Heart left ventricle (tissue), 13 donors: ENCODE results near the gene ROR1.

Source experiments
- POLR2A ChIP-seq, 2 donors: fragments of 450-650 bp; IDR thresholded peaks; one replicate each; pipeline ENCODE4 v1.6.1; 2017; ENCODE audit warnings: antibody characterized with exemption in 2 of 2, mild to moderate bottlenecking in 2 of 2, moderate library complexity in 2 of 2
- TF ChIP-seq, protein P1 (sequence below), 12 donors: fragments of 200-600 bp; sonication (generic) in 4 of 12; IDR thresholded peaks; one replicate each; pipeline versions ENCODE4 v1.5.0 to v1.8.0; 2018 to 2022; ENCODE audit warnings: antibody characterized with exemption in 12 of 12, mild to moderate bottlenecking in 5 of 12
- donor health status: ischemic (EF 13 %, LVEDD 7.1; RV severe dilation, severe dysfunction).
- donor health status: DM: no; HTN: yes; CAD: no.
- donor health status: DM: no; HTN: no; CAD: no.
- donor health status: ischemic (EF 25% LVEDD 6.9; RV normal size, moderate dysfunction).
- donor health status: ischemic (EF 25% LVEDD 5.7; RV mildly dilated, moderate dysfunction).
- donor health status: ischemic (EF 35%, LVEDD 5.7; RV mildly dilated, moderate dysfunction).
- donor health status: nonischemic (EF 11% LVEDD 7.7; RV severe dilation, severe dysfunction).
- donor health status: DM: yes; HTN: yes; CAD: no.
- donor health status: PGD.
- donor health status: ischemic (EF 29% LVEDD 5.4; RV normal size, mild dysfunction).
- donor health status: nonischemic (EF 23%, LVEDD 6.1; RV moderate dilation, normal function).

DNA sequence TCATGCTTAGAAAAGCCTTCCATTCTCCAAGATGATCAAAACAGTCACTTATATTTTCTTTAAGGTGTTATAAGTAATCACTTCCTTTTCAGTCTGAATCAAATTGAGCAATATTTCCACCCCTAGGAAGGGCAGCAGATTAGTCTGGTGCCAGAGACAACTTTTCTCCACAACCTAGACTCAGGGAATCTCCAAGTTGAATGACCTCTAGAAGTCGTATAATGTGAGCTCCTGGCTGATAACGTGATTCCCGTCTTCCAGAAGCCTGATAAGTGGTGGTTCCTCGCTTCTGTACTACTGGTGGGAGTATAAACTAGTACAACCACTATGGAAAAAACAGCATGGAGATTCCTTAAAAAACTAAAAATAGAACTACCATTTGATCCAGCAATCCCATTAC, 251.2 kb downstream of the ROR1 start:
- TF ChIP-seq, protein P1, sequence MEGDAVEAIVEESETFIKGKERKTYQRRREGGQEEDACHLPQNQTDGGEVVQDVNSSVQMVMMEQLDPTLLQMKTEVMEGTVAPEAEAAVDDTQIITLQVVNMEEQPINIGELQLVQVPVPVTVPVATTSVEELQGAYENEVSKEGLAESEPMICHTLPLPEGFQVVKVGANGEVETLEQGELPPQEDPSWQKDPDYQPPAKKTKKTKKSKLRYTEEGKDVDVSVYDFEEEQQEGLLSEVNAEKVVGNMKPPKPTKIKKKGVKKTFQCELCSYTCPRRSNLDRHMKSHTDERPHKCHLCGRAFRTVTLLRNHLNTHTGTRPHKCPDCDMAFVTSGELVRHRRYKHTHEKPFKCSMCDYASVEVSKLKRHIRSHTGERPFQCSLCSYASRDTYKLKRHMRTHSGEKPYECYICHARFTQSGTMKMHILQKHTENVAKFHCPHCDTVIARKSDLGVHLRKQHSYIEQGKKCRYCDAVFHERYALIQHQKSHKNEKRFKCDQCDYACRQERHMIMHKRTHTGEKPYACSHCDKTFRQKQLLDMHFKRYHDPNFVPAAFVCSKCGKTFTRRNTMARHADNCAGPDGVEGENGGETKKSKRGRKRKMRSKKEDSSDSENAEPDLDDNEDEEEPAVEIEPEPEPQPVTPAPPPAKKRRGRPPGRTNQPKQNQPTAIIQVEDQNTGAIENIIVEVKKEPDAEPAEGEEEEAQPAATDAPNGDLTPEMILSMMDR (IDR thresholded peaks at IDR 0.05): no peak
- no peak for TF ChIP-seq POLR2A (IDR thresholded peaks at IDR 0.05)
